Brain microvascular endothelial cell (primary cell): ENCODE data around the gene SYNGR1.

ENCODE experiments used
- DNase-seq: peaks from one replicate; pipeline ENCODE4 v3.0.0-alpha.2; 2020
- H3K27ac ChIP-seq: fragments of 250-450 bp; sonication (Bioruptor Pico); 2 replicates; pipeline ENCODE4 v1.5.1; 2020; ENCODE audit warnings: mild to moderate bottlenecking, moderate library complexity
- H3K27me3 ChIP-seq: fragments of 250-450 bp; sonication (Bioruptor Pico); replicated peaks from 2 replicates; pipeline ENCODE4 v1.5.1; 2020; ENCODE audit warnings: mild to moderate bottlenecking
- H3K36me3 ChIP-seq: fragments of 250-450 bp; sonication (Bioruptor Pico); replicated peaks from 2 replicates; pipeline ENCODE4 v1.5.1; 2020; ENCODE audit warnings: mild to moderate bottlenecking
- H3K4me3 ChIP-seq: 2 replicates; pipeline ENCODE4 v1.5.1; 2011; ENCODE audit warnings: low read depth, mild to moderate bottlenecking, control low read depth, low read length, moderate library complexity
- in situ Hi-C: cut with HindIII; loops from 2 replicates; pipeline ENCODE4 v1.10.0; 2017; ENCODE audit warnings: low sequenced_read_pairs, low pct_ligation_motif_present
- TF ChIP-seq, protein P1 (sequence below): IDR thresholded peaks from 2 replicates; pipeline ENCODE4 v1.5.1; 2011; ENCODE audit warnings: low read depth, mild to moderate bottlenecking, moderate library complexity, low read length, control low read depth, inconsistent platforms; ENCODE audit errors: missing control alignments

The SYNGR1 gene

DNA sequence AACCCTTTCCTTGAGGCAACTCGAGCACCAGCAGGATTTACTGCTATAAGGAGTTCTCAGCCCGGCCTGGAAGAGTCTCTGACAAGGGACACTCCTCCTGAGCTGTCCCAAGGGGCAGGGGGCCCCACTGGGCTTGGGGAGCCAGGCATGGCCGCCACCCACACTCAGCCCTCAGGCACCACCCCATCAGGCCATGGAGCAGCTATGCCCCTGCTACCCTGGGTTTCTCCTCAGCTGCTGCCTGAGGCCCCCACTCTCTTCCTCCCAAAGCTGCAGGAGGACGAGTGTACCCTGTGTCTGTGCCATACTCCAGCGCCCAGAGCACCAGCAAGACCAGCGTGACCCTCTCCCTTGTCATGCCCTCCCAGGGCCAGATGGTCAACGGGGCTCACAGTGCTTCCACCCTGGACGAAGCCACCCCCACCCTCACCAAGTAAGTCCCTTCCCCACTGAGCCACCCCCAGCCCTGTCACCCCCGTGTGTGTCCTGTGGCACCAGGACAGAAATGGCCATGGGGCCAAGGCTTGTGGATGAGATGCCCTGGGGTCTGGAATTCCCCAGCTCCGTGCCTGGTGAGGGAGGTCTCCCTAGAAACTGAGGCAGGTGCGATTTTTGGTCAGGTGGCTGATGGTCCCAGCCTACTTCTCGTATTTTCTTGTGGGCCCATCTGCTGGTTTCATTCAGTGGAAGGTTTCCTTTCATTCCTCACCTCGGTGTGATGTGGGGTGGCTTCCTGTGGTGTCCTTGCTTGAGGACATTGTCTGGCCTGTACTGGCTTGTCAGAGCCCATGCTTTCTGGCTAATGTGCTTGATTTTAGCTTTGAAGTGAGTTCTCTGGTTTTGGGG, 78.2 kb downstream of the SYNGR1 start:
- Histone ChIP-seq H3K27ac (no peak overlapping the region), H3K4me3 (no peak overlapping the region), H3K36me3 (peaks cover 10% of the 10 kb centered on the region), H3K27me3 (no peaks in the 10 kb centered on the region)
- in situ Hi-C loops, result no loop called here
- TF ChIP-seq, protein P1, sequence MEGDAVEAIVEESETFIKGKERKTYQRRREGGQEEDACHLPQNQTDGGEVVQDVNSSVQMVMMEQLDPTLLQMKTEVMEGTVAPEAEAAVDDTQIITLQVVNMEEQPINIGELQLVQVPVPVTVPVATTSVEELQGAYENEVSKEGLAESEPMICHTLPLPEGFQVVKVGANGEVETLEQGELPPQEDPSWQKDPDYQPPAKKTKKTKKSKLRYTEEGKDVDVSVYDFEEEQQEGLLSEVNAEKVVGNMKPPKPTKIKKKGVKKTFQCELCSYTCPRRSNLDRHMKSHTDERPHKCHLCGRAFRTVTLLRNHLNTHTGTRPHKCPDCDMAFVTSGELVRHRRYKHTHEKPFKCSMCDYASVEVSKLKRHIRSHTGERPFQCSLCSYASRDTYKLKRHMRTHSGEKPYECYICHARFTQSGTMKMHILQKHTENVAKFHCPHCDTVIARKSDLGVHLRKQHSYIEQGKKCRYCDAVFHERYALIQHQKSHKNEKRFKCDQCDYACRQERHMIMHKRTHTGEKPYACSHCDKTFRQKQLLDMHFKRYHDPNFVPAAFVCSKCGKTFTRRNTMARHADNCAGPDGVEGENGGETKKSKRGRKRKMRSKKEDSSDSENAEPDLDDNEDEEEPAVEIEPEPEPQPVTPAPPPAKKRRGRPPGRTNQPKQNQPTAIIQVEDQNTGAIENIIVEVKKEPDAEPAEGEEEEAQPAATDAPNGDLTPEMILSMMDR, result no peak
- DNase-seq, result no peak

DNA sequence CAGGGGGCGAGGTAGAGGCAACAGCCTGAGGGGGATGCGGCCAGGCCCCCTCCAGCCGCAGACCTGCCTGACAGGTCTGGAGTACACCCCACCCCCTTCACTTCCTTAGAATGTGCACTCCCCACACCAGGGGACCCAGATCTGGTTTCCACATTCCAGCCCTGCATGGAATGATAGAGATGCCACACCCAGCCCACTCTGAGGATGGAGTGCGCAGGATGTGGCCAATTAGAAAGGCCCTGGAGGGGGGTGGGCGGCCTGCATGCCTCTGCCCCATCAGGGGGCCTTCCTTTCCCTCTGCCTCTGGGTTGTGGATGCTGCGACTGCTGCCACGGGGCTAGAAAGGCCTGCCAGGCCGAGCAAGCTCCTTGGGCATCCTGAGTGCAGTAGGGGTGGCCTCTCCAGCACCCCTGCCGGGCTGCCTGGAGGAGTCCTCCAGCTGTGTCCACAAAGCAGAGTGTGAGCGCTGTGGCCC, 78.8 kb downstream of the SYNGR1 start:
- Histone ChIP-seq H3K4me3 (no peak overlapping the region), H3K27ac (no peak overlapping the region), H3K36me3 (peaks cover 9% of the 10 kb centered on the region), H3K27me3 (no peaks in the 10 kb centered on the region)
- peak; percentile 40 for DNase-seq
- in situ Hi-C loops, result no loop called here
- TF ChIP-seq, protein P1, result no peak

DNA sequence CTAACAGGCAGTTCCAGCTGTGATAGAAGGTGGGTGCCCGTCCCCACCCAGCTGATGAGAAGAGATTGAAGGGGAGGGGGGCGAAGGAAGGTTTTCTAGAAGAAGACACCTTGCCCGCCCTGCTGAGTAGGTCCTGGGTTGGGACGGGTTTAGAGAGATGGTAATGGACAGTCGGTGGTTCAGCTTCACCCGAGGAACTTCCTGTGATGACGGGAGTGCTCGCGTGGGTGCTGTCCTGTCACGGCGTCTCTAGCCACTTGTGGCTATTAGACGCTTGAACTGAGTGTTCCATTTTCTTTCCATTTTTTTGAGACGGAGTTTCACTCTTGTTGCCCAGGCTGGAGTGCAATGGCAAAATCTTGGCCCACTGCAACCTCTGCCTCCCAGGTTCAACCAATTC, 79.4 kb downstream of the SYNGR1 start:
- TF ChIP-seq, protein P1, result no peak
- no peak for DNase-seq
- H3K36me3 ChIP-seq, result peaks cover 6% of the 10 kb centered on the region
- H3K4me3 ChIP-seq, result no peak overlapping the region
- no peak overlapping the region for H3K27ac ChIP-seq
- in situ Hi-C loops, result no loop called here
- H3K27me3 ChIP-seq, result no peaks in the 10 kb centered on the region

DNA sequence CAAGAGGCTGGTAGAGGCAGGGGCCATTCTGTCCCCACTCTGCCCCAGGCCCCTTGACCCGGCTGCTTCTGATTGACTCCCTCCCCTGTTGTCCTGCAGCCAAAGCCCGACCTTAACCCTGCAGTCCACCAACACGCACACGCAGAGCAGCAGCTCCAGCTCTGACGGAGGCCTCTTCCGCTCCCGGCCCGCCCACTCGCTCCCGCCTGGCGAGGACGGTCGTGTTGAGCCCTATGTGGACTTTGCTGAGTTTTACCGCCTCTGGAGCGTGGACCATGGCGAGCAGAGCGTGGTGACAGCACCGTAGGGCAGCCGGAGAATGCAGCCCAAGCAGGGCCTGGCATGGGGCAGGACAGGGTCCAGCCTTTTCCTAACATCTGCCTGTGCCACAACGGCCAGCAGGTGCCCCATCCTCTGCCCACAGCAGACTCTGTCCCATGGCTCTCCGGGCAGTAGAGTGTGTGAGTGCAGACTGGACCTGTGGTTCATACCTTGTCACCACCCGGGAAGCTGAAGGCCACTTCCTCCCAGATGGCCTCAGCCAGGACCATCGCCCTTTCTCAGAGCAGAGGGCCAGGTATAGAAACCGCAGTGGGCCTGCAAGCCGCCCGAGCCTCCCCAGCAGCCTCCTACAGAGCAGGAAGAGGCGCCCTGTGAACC, 80.3 kb downstream of the SYNGR1 start:
- Histone ChIP-seq H3K27me3 (no peaks in the 10 kb centered on the region), H3K27ac (no peak overlapping the region), H3K36me3 (peaks cover 4% of the 10 kb centered on the region), H3K4me3 (no peak overlapping the region)
- no peak for DNase-seq
- in situ Hi-C loops, result no loop called here
- TF ChIP-seq, protein P1, result no peak

DNA sequence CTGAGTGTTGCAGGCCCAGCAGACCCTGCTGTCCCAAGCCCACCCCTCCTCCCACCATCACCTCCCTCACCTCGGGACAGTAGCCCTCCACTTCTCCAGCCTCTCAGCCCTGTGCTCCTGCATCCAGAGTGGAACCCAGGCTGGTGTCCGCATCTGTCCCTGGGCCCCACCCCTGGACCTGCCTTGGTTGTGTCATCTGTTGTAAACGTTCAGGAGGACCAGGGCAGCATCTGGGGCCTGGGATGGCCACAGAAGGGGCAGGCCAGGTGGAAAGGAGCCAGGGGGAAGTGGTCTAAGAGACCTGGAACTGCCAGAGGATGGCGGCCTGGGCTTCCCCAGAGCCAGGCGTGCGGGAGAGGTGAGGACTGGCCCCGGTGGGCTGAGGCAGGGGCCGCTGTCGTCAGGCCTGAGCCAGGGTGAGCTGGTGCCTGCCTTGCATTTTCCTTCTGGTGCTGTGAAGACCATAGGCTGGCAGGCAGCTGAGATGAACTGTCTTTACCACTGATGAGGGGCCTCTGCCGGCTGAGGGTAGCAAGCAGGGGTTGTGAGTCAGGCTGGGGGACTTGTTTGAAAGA, 80.9 kb downstream of the SYNGR1 start:
- in situ Hi-C loops, result no loop called here
- TF ChIP-seq, protein P1, result no peak
- H3K4me3 ChIP-seq, result no peak overlapping the region
- no peak overlapping the region for H3K27ac ChIP-seq
- H3K27me3 ChIP-seq, result no peaks in the 10 kb centered on the region
- DNase-seq, result no peak
- peaks cover 4% of the 10 kb centered on the region for H3K36me3 ChIP-seq
